Measurements from ENCODE around the gene SPOCD1. TPM values are rescaled to one million over a fixed set of nuclear protein-coding genes. Genes with fewer than 3 reads are reported as not detected.

SPOCD1 gene
- total RNA-seq, 1 experiment from 2014 or later: 0.54 TPM

- Histone ChIP-seq H3K36me3 (ENCODE audit: control insufficient read depth, insufficient read depth, low read length) (no peaks in the 10 kb centered on the region), H3K27ac (ENCODE audit: low read length) (no peak overlapping the region), H3K27me3 (ENCODE audit: control insufficient read depth, insufficient read depth, low read length) (peaks cover 2% of the 10 kb centered on the region; the same call in 1 of the 2 replicates), H3K9me3 (ENCODE audit: control insufficient read depth, insufficient read depth, low read depth, low read length) (no peaks in the 10 kb centered on the region), H3K4me1 (ENCODE audit: control insufficient read depth, insufficient read depth, low read length) (peaks cover 5% of the 10 kb centered on the region), H3K4me3 (ENCODE audit: low read depth in 2 of 2, low read length in 2 of 2) (no peak overlapping the region)
- BruUV-seq (replicated peaks): no TSS peak
- DNase-seq (ENCODE audit: low read depth, low spot score) (no peak), ATAC-seq (no peak)
- no peak for TF ChIP-seq POLR2AphosphoS5 (IDR thresholded peaks at IDR 0.05; ENCODE audit: low read depth, low read length)
- no peak for TF ChIP-seq REST (IDR thresholded peaks at IDR 0.05; ENCODE audit: insufficient read depth in 1 of 2, low read depth in 2 of 2, low read length in 1 of 2)
- no peak for TF ChIP-seq TCF7L2 (IDR thresholded peaks at IDR 0.05; ENCODE audit: low read depth, low read length)
- TF ChIP-seq CTCF (IDR thresholded peaks at IDR 0.05): no peak
- no peak for TF ChIP-seq SIN3A (IDR thresholded peaks at IDR 0.05; ENCODE audit: borderline replicate concordance, insufficient read depth, low read depth, low read length)
- CTCF ChIA-PET: no interaction called here
- in situ Hi-C loops (cut with HindIII; ENCODE audit: low pct_unique_long_range_greater_than_20kb, low sequenced_read_pairs): no loop called here
- POLR2A ChIA-PET: no interaction called here
- intact Hi-C loops (cut with micrococcal nuclease; ENCODE audit: unreplicated experiment): no loop called here
Measured at GRCh38 chr1:31775210-31775999, 40.4 kb downstream of the SPOCD1 start.

GRCh38 chr1:31774495-31774894 lies 41.3 kb downstream of the SPOCD1 start:
- DNase-seq (ENCODE audit: low read depth, low spot score): no peak
- TF ChIP-seq CTCF (IDR thresholded peaks at IDR 0.05): no peak
- no peak for TF ChIP-seq TCF7L2 (IDR thresholded peaks at IDR 0.05; ENCODE audit: low read depth, low read length)
- H3K27ac ChIP-seq (ENCODE audit: low read length): no peak overlapping the region
- intact Hi-C loops (cut with micrococcal nuclease; ENCODE audit: unreplicated experiment) (no loop called here), in situ Hi-C loops (cut with HindIII; ENCODE audit: low pct_unique_long_range_greater_than_20kb, low sequenced_read_pairs) (no loop called here)
- ATAC-seq: no peak
- H3K4me3 ChIP-seq (ENCODE audit: low read depth in 2 of 2, low read length in 2 of 2): no peak overlapping the region
- BruUV-seq (replicated peaks): no TSS peak
- ChIA-PET CTCF (no interaction called here), POLR2A (no interaction called here)
- peaks cover 14% of the 10 kb centered on the region for H3K4me1 ChIP-seq (ENCODE audit: control insufficient read depth, insufficient read depth, low read length)
- H3K9me3 ChIP-seq (ENCODE audit: control insufficient read depth, insufficient read depth, low read depth, low read length): no peaks in the 10 kb centered on the region
- H3K27me3 ChIP-seq (ENCODE audit: control insufficient read depth, insufficient read depth, low read length): peaks cover 2% of the 10 kb centered on the region; the same call in 1 of the 2 replicates
- no peaks in the 10 kb centered on the region for H3K36me3 ChIP-seq (ENCODE audit: control insufficient read depth, insufficient read depth, low read length)

All from Panc1 (cell line).